LHCN-M2 (cell line): ENCODE data around the gene RBM20. TPM values are rescaled to one million over a fixed set of nuclear protein-coding genes. Genes with fewer than 3 reads are reported as not detected.

Experiments
- DNase-seq: peaks from one replicate; pipeline ENCODE4 v3.0.0-alpha.2; 2012; ENCODE audit warnings: low read depth
- total RNA-seq: library from RNA; depleted of rRNA; stranded (reverse); fragments of >200 nt; gene quantifications from 2 replicates; pipeline ENCODE4 v1.2.3, GENCODE V29; 2014

The RBM20 gene
- total RNA-seq, 1 experiment from 2014 or later, result 0.57 TPM

DNA sequence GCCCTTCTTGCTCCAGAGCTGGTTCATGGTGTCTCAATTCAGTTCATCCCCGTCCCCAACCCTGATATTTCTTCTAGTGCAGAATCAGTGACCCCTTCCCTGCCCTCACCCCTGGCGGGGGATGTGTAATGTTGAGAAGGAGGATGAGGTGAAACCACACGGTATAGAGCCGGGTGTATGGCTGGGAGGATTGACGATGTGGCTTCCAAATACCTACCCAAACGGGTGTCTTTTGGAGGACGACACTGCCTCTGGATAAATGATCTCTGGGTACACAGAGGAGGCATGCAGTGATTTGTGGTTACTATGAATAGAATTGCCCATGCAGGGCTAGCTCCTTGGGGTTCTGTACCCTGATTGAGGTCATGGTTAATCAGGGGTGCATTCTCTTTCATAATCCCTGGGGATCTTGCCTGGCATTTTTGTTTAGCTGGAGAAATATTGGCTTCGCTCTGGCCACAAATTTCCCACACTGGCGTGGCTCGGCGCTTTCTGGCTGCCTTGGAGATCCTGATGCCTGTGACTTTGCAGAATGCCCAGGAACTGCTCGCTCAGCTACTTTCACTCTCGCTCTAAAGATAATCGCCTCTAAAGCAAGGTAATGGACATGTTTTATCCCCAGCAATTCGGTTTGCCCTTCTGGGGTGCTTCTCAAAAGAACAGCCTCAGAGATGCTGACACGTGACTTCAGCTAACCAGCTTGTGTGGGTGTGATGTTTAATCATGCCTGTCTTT is 89.2 kb downstream of the RBM20 start:
- peak; percentile 34 for DNase-seq

DNA sequence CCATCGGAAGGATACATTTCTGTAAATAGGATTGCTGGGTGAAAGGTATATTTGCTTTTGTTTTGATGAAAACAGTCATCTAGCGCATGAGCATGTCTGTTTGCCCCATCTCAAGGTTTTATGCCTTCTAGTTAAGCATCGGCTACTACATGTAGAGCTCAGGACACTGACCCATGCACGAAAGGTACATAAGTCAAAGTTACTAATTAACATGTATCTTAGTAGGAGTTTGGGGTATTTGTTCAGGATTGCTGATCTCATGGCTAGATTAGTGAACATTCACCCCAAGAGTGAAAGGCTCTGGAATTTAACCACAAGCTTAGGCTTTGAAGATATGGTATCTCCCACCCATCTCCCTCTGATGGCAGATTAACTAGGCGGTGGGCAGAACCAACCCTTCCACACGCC is 91.5 kb downstream of the RBM20 start:
- no peak for DNase-seq

DNA sequence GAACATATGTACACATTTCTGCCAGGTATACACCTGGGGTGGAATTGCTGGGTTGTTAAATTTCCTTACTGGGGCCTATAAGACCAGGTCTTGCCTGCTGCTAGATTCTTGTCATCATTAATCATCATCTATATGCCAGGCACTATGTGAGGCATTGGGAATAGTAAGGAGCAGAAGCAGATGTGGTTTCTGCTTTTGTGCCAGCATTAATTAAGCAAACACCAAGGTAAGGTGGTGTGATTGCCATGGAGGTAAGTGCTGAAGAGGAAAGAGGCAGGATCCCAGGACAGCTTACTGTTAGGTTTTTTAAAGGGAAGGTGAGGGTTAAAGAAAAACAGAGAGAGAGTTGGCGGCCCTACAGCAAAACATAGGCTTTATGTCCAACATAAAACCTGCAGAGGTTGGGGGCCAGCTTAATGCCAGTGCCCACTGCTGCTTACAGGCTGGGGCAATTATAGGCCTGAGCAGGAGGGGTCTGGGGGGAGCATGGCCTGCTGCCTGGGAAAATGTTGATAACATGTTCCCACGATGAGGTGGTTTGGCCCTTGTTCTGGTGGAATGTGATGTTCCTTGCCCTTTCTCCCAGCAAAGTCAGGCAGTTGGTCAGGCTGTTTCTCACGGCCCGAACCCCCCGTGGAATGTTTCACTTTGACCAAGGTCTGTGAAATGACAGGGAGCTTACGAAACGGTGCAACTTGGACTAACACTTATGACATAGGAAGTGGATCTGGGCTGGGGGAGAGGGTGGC is 93.9 kb downstream of the RBM20 start:
- DNase-seq, result no peak

DNA sequence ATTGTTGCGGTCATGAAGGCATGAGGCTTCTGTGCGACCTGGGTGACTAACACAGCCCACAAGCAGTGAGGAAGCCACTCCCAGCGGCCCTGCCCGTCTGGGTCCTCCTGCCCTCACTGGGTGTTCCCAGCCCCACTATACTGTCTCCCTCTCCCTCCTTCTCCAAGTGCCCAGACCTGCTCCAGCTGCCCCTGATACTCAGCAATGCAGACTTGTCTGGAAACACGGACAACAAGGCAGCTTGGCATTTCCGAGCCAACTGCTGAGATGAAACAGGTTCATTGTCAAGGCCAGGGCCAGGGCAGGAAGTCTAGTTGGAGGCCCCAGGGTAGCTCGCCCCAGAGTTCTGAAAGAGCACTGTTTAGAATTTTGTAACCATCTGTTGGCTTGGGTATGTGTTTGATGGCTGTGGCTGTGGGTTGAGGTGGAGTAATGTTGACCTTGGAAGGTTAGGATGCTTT is 95.7 kb downstream of the RBM20 start:
- no peak for DNase-seq

DNA sequence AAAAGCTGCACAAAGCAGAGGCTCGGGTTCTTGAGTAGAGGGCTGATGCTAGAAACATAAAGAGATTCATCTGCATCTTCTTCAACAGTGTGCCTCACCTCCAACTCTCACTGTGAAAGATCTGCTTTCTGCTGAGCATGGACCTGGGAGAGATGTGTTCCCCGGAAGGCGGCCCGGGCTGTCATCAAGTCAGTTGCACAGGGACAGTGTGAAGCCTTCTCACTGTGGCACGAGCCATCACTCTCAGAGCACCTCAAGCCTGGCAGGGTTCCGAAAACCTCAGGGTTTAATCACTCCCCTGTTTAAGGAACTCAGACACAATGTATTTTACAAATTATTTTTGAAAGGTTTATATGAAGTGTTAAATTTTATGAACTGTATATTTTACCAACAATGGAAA is 98.7 kb downstream of the RBM20 start:
- DNase-seq, result no peak

DNA sequence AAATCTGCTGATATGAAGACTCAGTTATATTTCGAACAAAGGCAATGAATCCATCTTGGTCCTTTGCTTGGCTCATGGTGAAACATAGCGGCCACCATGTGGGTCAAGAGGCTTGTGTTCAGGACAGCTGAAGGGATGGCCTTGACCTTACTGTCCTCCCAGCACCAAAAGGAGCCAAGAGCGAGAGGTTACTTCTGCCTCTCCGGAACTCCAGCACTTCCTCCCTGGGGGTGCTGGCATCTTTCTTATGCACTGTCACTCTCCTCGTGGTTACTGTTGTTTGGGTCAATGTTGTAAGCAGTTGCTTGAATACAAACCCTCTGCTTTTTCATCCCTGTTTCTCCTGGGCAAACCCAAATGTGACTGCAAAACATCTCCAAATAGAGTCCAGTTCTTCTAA is 100.6 kb downstream of the RBM20 start:
- no peak for DNase-seq

DNA sequence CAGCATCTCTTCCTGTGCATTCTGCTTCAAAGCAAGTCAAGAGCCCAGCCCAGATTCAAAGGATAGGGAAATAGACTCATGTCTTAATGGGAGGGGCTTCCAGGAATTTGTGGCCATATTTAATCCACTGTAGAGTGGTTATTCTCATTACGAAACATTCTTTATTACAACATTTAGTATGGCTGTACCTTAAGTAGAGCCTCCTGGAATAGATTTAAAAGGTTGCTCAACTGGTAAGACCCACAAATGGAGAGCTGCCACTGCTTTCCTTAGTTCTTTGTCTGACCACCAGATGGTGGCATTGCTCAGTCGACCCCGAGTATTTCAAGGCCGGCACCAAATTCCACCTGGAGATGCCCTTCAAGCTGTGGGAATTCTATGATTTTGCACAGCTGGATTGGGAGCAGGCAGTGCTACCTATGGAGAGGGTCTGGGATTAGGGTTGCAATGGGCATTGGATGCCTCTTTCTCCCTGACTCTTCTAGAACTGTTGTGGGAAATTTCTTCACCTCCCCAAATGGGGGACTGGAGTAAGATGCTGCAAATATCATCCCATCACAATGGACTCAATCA is 102.2 kb downstream of the RBM20 start:
- peak; percentile 63 for DNase-seq

DNA sequence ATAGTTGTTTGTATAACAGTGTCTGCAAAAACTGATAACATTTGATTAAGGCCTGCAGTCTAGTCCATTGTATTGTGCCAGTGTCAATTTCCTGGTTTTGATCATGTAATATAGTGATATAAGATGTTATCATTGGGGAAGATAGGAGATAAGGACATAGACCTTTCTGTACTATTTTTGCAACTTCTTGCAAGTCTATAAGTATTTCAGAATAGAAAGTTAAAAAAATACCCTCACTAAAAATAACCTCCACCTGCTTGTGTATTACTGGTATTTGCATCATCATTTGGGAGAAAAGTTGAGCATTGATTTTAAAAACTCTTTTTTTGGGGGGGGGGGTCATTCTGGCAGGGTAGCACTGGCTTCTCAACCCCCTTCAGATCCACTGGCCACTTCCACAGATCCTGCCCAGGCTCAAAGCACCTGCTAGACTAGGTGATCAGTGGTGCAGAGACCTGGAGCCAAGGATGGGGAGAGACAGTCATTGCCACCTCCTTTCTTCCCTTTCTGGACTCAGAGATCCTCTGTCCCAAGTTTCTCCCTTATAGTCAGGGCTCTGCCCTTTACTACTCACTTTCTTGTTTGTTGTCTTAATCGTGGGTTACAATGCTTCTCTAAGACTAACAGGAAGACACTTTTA is 103.0 kb downstream of the RBM20 start:
- no peak for DNase-seq

DNA sequence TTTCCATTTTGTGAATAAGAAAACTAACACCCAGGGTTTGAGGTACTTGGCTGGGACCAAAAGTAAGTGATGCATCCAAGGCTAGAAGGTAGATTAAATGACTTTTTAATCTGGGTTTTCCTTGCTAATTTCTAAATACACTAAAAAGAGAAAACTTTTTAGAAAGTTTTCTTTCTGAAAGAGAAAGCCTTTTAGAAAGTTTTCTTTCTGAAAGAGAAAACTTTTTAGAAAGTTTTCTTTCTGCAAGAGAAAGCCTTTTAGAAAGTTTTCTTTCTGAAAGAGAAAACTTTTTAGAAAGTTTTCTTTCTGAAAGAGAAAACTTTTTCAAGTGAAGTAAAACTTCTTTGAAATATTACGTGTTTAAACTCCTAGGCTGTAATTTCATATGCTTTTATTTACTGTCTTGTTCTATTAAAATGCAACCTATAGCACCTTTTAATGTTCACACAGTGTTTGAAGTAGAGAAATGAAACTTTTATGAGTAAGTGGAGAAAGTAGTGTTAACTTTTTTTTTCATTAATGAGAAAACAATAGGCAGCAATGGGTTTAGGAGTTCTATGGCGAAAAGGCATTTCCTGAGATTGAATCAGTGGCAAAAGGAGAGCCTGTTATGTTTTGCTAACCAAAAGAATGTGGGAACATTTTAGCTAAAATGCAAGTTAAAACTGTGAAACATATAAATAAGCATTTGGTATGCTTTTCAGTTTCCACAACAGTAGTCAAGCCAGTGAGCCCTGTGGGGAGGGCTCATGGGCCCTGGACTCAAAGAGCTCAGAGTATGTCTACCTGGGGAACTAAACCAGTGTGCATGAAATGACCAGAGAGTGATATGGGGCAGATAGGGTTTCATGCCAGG is 103.7 kb downstream of the RBM20 start:
- no peak for DNase-seq

DNA sequence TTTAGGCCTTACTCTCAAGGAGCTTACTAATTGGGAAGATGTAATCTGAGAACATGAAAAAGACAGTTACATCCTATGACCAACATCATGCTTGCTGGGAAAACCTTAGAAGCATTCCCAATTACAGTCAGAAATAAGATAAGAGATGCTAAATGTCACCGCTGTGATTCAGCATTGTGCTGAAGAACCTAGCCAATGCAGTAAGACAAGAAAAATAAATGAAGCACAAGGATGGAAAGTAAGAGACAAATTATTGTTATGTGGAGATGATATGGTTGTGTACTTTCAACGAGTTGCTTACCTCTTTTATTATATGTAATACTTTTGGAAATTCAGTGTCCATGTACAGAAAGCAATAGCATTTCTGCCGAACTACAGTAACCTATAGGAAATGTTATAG is 104.8 kb downstream of the RBM20 start:
- no peak for DNase-seq

DNA sequence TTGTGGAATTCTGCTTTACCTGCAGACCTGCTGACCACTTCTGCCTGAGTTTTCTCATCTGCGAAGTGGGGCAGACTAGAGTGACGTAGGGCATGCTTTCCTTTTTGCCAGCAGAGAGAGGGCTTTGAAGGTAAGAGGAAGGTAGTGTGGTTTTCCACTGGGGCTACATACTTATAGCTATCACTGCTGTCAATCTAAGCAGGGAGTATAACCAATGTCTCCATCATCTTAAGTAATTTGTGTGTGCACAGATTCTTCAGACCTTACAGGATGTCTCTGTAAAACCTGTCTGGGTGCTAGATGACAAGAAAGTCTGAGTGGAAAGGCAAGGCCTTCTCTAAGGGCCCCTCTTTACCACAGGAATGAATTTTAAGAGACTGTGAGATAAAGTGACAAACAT is 106.8 kb downstream of the RBM20 start:
- DNase-seq, result no peak

DNA sequence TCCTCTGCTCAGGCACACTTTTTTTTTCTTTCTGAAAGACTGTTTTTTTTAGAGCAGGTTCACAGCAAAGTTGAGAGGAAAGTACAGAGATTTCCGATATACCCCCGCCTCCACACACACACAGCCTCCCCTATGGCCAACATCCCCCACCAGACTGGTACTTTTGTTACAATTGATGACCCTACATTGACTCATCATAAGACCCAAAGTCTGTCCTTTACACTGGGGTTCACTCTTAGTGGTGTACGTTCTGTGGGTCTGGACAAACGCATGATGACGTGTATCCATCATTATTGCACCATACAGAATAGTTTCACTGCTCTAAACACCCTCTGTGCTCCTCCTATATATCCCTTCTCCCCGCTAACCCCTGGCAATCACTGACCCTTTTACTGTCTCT is 107.7 kb downstream of the RBM20 start:
- no peak for DNase-seq

DNA sequence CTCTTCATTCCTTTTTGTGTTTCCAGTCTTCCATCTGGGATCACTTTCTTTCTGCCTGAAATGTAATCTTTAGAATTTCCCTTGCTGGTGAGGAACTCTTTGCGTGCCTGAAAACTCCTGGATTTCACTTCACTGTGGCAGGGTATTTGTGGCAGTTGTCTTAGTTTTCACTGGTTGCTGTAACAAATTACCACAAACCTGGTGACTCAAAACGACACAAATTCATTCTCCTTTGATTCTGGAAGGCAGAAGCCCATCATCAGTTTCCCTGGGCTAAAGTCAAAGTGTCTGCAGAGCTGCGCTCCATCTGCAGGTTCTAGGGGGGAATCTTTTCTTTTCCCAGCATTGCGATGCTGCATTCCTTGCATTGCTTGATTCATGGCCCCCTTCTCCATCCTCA is 109.3 kb downstream of the RBM20 start:
- DNase-seq, result no peak

DNA sequence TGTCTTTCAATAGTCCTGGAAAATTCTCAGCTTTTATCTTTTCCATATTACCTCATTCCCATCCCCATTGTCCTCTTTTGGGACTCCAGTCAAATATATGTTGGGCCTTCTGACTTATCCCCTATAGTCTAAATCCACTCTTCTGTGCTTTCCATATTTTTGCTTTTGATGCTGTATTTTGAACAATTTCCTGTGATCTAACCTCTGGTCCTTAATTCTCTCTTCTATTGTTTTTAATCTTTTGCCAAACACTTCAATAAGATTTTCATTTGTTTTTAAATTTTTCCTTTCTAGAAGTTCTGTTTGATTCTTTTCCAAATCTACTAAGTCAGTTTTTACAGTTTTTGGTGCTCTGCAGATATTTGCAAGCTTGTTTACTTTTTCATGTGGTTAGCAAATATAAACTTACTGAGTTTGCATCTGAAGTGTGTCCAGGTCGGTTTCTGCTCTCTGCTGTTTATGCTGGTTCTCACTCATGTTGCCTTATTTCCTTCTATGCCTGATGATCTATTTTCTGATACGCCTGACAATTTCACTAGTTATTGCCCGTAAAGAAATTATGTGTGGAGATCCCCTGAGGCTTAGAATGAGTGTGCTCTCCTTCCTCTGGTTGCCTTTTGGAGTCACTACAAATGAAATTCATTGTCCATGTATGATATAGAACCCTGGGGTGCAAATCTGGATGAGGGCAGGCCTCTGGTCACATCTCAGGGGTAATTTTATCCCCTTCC is 110.4 kb downstream of the RBM20 start:
- no peak for DNase-seq

DNA sequence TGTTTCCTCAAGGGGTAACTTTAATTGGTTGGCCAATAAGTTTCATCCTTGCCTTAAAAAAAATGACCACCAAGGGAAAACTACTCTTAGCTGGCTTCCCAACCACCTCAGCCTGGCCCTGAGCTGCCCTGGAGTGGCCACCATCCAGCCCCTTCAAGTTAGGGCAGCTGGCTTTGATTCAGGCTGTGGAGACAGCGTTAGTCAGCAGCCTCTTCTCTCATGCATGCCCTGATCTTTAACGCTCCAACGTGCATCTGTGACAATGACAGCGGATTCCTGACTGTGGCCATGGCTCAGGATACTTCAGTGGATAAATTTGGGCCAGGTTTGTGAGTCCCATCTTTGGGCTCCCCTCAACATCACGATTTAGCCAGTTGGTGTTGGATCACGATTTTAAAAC is 111.6 kb downstream of the RBM20 start:
- DNase-seq, result no peak

DNA sequence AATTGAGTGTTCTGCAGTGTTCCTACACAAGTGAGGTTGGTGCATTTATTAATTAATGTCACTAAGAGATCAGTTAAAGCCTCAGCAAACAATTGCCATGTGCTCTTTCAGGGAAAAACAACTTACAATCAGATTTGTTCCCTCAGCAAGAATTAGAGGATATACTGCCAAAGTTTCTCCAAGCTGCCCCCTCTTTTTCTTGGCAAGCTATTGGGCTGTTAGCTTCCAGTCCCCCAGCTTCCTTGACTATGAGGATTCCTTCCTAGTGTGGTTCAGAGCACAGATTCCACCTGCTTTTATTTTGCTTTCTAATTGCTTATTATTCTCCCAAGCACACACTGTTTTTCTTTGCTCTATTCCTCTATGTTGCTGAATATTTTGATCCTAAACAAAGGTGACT is 112.7 kb downstream of the RBM20 start:
- no peak for DNase-seq

DNA sequence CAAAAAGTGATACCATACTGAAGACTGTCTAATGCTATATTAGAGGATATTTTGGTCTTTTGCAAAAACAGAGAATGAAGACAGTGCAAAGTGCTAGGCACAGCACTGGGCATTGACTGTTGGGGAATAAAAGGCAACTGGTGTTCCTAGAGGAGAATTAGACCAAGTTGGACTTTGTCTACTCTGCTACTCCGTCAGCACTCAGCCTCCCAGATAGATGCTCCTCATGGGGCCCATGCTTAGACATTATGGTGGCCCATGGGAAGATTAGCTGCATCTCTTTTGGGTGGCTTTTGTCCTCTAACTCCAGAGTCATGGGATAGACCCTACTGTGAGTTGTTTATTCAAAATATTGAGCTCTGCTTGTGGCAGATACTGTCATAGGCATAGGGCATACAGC is 113.5 kb downstream of the RBM20 start:
- no peak for DNase-seq

DNA sequence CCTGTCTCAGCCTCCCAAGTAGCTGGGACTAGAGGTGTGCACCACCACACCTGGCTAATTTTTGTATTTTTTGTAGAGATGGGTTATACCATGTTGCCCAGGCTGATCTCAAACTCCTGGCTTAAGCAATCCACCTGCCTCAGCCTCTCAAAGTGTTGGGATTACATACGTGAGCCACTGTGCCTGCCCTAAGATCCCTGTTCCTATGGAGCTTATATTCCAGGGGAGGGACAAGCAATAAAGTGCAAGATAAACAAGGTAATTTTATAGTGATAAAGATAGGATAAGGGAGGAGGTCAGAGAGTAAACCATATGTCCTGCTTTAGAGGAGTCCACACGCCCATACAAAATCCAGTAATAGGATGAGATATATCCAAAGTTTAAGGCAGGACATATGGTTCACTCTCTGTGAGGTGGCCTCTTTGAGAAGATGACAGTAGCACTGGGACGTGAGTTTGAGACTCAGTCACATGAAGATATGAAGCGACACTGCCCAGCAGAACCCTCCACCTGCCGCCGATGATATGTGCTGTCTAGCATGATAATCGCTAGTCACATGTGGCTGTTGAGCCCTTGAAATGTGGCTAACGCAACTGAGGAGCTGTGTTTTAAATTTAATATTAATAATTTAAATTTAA is 114.1 kb downstream of the RBM20 start:
- DNase-seq, result no peak

DNA sequence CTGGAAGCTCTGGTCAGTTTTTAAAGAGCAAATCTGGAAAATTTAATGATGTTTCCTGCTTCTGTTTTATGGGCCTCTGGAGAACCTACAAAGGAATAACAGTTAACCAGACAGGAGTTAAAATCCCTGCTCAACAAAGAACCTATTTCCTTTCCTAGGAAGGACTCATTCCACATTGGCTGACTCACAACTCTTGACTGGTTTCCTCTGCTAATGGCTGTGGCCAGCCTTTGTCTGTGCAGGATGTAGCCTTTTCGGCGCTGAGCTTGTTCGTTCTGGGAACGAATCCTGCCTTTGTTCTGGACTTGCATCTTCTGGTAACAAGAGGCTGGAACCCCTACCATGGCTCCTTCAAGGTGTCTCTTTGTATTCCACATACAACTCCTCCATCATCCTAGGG is 114.8 kb downstream of the RBM20 start:
- DNase-seq, result peak; percentile 74

DNA sequence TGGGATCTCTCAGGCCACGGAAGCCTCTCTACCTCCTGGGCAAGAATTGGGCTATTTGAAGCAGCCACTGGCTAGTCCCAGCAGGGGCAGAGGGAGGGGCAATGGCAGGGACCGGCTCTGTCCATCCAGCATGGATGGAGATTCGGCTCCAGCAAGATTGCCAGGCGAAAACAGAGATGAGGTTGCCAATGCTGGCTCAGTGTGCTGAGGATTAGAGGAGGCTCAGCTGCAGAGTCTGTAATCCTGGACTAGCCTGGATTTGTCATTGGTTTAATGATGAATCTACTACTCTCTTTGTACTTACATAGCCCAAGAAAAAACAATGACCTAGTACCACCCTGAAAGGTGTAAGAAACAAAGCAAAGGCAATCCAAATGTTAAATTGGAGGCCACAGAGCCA is 115.4 kb downstream of the RBM20 start:
- DNase-seq, result no peak
